Activated T-helper 17 cell treated with anti-CD3 and anti-CD28 coated beads, Interleukin-2, amount 50 U/mL, for 72 hours (primary cell): ENCODE results near the gene OBSCN. TPM values are rescaled to one million over a fixed set of nuclear protein-coding genes. Genes with fewer than 3 reads are reported as not detected.
A peak's percentile ranks its signal among the peaks of the same experiment; 100 is the strongest.
"Not testable (repeated sequence)": the region's sequence is repeated elsewhere in the genome, so short reads cannot be mapped to it uniquely, and the experiment has no call there.

Source experiments
- ATAC-seq: fragments of 150-1000 bp; cut with Tn5 transposase; replicated peaks from 2 replicates; pipeline ENCODE4 v1.10.0; 2021; ENCODE audit warnings: mild to moderate bottlenecking, moderate library complexity
- H3K27ac Mint-ChIP-seq: one replicate; pipeline ENCODE4 v1.8.0; 2022; ENCODE audit warnings: mixed read lengths
- H3K27me3 Mint-ChIP-seq: one replicate; pipeline ENCODE4 v1.8.0; 2022; ENCODE audit warnings: mixed read lengths
- H3K36me3 Mint-ChIP-seq: one replicate; pipeline ENCODE4 v1.8.0; 2022; ENCODE audit warnings: low read depth, mild to moderate bottlenecking, mixed read lengths
- H3K4me1 Mint-ChIP-seq: one replicate; pipeline ENCODE4 v1.8.0; 2022; ENCODE audit warnings: mixed read lengths
- H3K4me3 Mint-ChIP-seq: one replicate; pipeline ENCODE4 v1.8.0; 2022; ENCODE audit warnings: mild to moderate bottlenecking, mixed read lengths
- H3K9me3 Mint-ChIP-seq: one replicate; pipeline ENCODE4 v1.8.0; 2022; ENCODE audit warnings: mixed read lengths
- total RNA-seq, 2 donors: library from RNA; stranded (reverse); gene quantifications; one replicate each; pipeline ENCODE4 v1.2.3, GENCODE V29; 2022

OBSCN gene
- total RNA-seq, 2 donors from 2014 or later: 10.8 to 60.0 TPM

GRCh38 chr1:228165372-228166169, 42.3 kb upstream of the OBSCN start, which contains the start of gene IBA57:
IBA57 (plus strand) TSS chr1:228165804; CDS start chr1:228165817, 13 bp downstream.
- Mint-ChIP-seq H3K4me3 (peak within 1 kb of the TSS; percentile 80), H3K27ac (peak within 1 kb of the TSS; percentile 91), H3K9me3 (no peaks in the 10 kb centered on the region), H3K27me3 (no peaks in the 10 kb centered on the region), H3K4me1 (peaks cover 11% of the 10 kb centered on the region), H3K36me3 (peaks cover 10% of the 10 kb centered on the region)
- peak; percentile 86 for ATAC-seq

GRCh38 chr1:228166170-228166936, 41.5 kb upstream of the OBSCN start:
- H3K27ac Mint-ChIP-seq: peak overlapping the region; percentile 91
- peaks cover 11% of the 10 kb centered on the region for H3K4me1 Mint-ChIP-seq
- peaks cover 10% of the 10 kb centered on the region for H3K36me3 Mint-ChIP-seq
- H3K27me3 Mint-ChIP-seq: no peaks in the 10 kb centered on the region
- no peaks in the 10 kb centered on the region for H3K9me3 Mint-ChIP-seq
- peak; percentile 47 for ATAC-seq
- peak overlapping the region; percentile 80 for H3K4me3 Mint-ChIP-seq

- H3K9me3 Mint-ChIP-seq: no peaks in the 10 kb centered on the region
- ATAC-seq: no peak
- peak overlapping the region; percentile 76 for H3K27ac Mint-ChIP-seq
- H3K36me3 Mint-ChIP-seq: peaks cover 10% of the 10 kb centered on the region
- no peak overlapping the region for H3K4me3 Mint-ChIP-seq
- H3K4me1 Mint-ChIP-seq: peaks cover 15% of the 10 kb centered on the region
- no peaks in the 10 kb centered on the region for H3K27me3 Mint-ChIP-seq
Measured at GRCh38 chr1:228168563-228169270, 39.1 kb upstream of the OBSCN start.

- H3K4me1 Mint-ChIP-seq: peaks cover 11% of the 10 kb centered on the region
- peaks cover 10% of the 10 kb centered on the region for H3K36me3 Mint-ChIP-seq
- no peaks in the 10 kb centered on the region for H3K9me3 Mint-ChIP-seq
- H3K27me3 Mint-ChIP-seq: no peaks in the 10 kb centered on the region
- no peak for ATAC-seq
- H3K4me3 Mint-ChIP-seq: no peak overlapping the region
- H3K27ac Mint-ChIP-seq: peak overlapping the region; percentile 76
Measured at GRCh38 chr1:228169345-228169744, 38.5 kb upstream of the OBSCN start.

GRCh38 chr1:228170666-228171065, 37.2 kb upstream of the OBSCN start:
- Mint-ChIP-seq H3K27ac (peak overlapping the region; percentile 7), H3K4me3 (no peak overlapping the region), H3K9me3 (no peaks in the 10 kb centered on the region), H3K4me1 (peaks cover 8% of the 10 kb centered on the region), H3K36me3 (peaks cover 6% of the 10 kb centered on the region), H3K27me3 (no peaks in the 10 kb centered on the region)
- no peak for ATAC-seq

- peak overlapping the region; percentile 77 for H3K27ac Mint-ChIP-seq
- no peaks in the 10 kb centered on the region for H3K36me3 Mint-ChIP-seq
- H3K9me3 Mint-ChIP-seq: no peaks in the 10 kb centered on the region
- H3K27me3 Mint-ChIP-seq: no peaks in the 10 kb centered on the region
- ATAC-seq: no peak
- peaks cover 8% of the 10 kb centered on the region for H3K4me1 Mint-ChIP-seq
- no peak overlapping the region for H3K4me3 Mint-ChIP-seq
Measured at GRCh38 chr1:228171221-228171891, 36.5 kb upstream of the OBSCN start.

- Mint-ChIP-seq H3K9me3 (no peaks in the 10 kb centered on the region), H3K4me1 (peaks cover 8% of the 10 kb centered on the region)
Measured at GRCh38 chr1:228172591-228173527, 35.0 kb upstream of the OBSCN start.

GRCh38 chr1:228173528-228174481, 34.0 kb upstream of the OBSCN start:
- H3K27me3 Mint-ChIP-seq, H3K4me3 Mint-ChIP-seq, H3K9me3 Mint-ChIP-seq, H3K27ac Mint-ChIP-seq, H3K4me1 Mint-ChIP-seq, H3K36me3 Mint-ChIP-seq: not testable (repeated sequence)
- ATAC-seq: peak; percentile 64

More at GRCh38 chr1:228172591-228173527, 35.0 kb upstream of the OBSCN start:
- no peak for ATAC-seq
- no peaks in the 10 kb centered on the region for H3K27me3 Mint-ChIP-seq
- peak overlapping the region; percentile 77 for H3K27ac Mint-ChIP-seq
- no peak overlapping the region for H3K4me3 Mint-ChIP-seq
- no peaks in the 10 kb centered on the region for H3K36me3 Mint-ChIP-seq

GRCh38 chr1:228174482-228175315, 33.1 kb upstream of the OBSCN start:
- Mint-ChIP-seq H3K36me3 (no peaks in the 10 kb centered on the region), H3K4me1 (peaks cover 8% of the 10 kb centered on the region), H3K4me3 (no peak overlapping the region), H3K27ac (no peak overlapping the region), H3K9me3 (no peaks in the 10 kb centered on the region), H3K27me3 (no peaks in the 10 kb centered on the region)
- ATAC-seq: peak; percentile 53

- H3K4me1 Mint-ChIP-seq: peaks cover 8% of the 10 kb centered on the region
- no peaks in the 10 kb centered on the region for H3K36me3 Mint-ChIP-seq
- ATAC-seq: no peak
Measured at GRCh38 chr1:228175316-228176023, 32.4 kb upstream of the OBSCN start.

GRCh38 chr1:228176024-228176395, 31.8 kb upstream of the OBSCN start:
- H3K4me3 Mint-ChIP-seq: no peak overlapping the region
- no peaks in the 10 kb centered on the region for H3K9me3 Mint-ChIP-seq
- H3K27me3 Mint-ChIP-seq: no peaks in the 10 kb centered on the region
- H3K4me1 Mint-ChIP-seq: peaks cover 8% of the 10 kb centered on the region
- no peaks in the 10 kb centered on the region for H3K36me3 Mint-ChIP-seq
- ATAC-seq: no peak
- no peak overlapping the region for H3K27ac Mint-ChIP-seq

More at GRCh38 chr1:228175316-228176023, 32.4 kb upstream of the OBSCN start:
- H3K27me3 Mint-ChIP-seq: no peaks in the 10 kb centered on the region
- H3K27ac Mint-ChIP-seq: no peak overlapping the region
- no peaks in the 10 kb centered on the region for H3K9me3 Mint-ChIP-seq
- H3K4me3 Mint-ChIP-seq: no peak overlapping the region
